Middle frontal gyrus (tissue), 1 donor: ENCODE data around the gene LARGE1.

Experiments used
- DNase-seq: peaks from one replicate; pipeline ENCODE4 v3.0.0-alpha.2; 2015; ENCODE audit warnings: low spot score; ENCODE audit errors: extremely low spot score

LARGE1 gene

GRCh38 chr22:33914131-33914530 is 6.1 kb downstream of the LARGE1 start:
- no peak for DNase-seq

GRCh38 chr22:33913188-33913587 is 7.1 kb downstream of the LARGE1 start:
- no peak for DNase-seq

GRCh38 chr22:33909911-33910310 is 10.4 kb downstream of the LARGE1 start:
- DNase-seq: no peak

- DNase-seq: no peak
Observed at GRCh38 chr22:33909075-33909458, 11.2 kb downstream of the LARGE1 start.

- no peak for DNase-seq
Observed at GRCh38 chr22:33908171-33909074, 11.9 kb downstream of the LARGE1 start.

- DNase-seq: no peak
Observed at GRCh38 chr22:33906954-33907353, 13.3 kb downstream of the LARGE1 start.

- no peak for DNase-seq
Observed at GRCh38 chr22:33906475-33906874, 13.8 kb downstream of the LARGE1 start.

GRCh38 chr22:33903012-33903411 is 17.3 kb downstream of the LARGE1 start:
- no peak for DNase-seq

GRCh38 chr22:33902073-33902472 is 18.2 kb downstream of the LARGE1 start:
- no peak for DNase-seq

- DNase-seq: no peak
Observed at GRCh38 chr22:33898121-33898520, 22.2 kb downstream of the LARGE1 start.

- no peak for DNase-seq
Observed at GRCh38 chr22:33897448-33897835, 22.8 kb downstream of the LARGE1 start.

GRCh38 chr22:33896575-33897447 is 23.5 kb downstream of the LARGE1 start:
- DNase-seq: no peak

GRCh38 chr22:33896154-33896553 is 24.1 kb downstream of the LARGE1 start:
- no peak for DNase-seq

GRCh38 chr22:33895444-33895843 is 24.8 kb downstream of the LARGE1 start:
- DNase-seq: no peak

GRCh38 chr22:33894515-33894914 is 25.8 kb downstream of the LARGE1 start:
- DNase-seq: no peak

- DNase-seq: no peak
Observed at GRCh38 chr22:33894036-33894435, 26.2 kb downstream of the LARGE1 start.

GRCh38 chr22:33893512-33893911 is 26.8 kb downstream of the LARGE1 start:
- no peak for DNase-seq

GRCh38 chr22:33891992-33892391 is 28.3 kb downstream of the LARGE1 start:
- DNase-seq: no peak

- DNase-seq: no peak
Observed at GRCh38 chr22:33891455-33891854, 28.8 kb downstream of the LARGE1 start.

GRCh38 chr22:33889748-33890147 is 30.5 kb downstream of the LARGE1 start:
- DNase-seq: no peak

GRCh38 chr22:33888821-33889220 is 31.5 kb downstream of the LARGE1 start:
- DNase-seq: no peak

- no peak for DNase-seq
Observed at GRCh38 chr22:33887173-33887572, 33.1 kb downstream of the LARGE1 start.
